Lung (tissue), 12 donors: ENCODE results near the gene DGCR2. TPM values are rescaled to one million over a fixed set of nuclear protein-coding genes. Genes with fewer than 3 reads are reported as not detected.

Experiments used
- ATAC-seq: fragments of 200-7000 bp; cut with Tn5 transposase; one replicate; pipeline ENCODE4 v1.9.1; 2020; ENCODE audit warnings: moderate number of reproducible peaks; ENCODE audit not compliant: insufficient read depth, low FRiP score
- DNase-seq, 3 donors: peaks; one replicate each; pipeline ENCODE4 v3.0.0-alpha.2; 2013 to 2017
- H3K27ac ChIP-seq, 2 donors: one replicate each; pipeline ENCODE4 v1.5.1; 2013; ENCODE audit warnings: mild to moderate bottlenecking in 2 of 2, moderate library complexity in 2 of 2, control low read depth in 1 of 2, inconsistent platforms in 1 of 2, low read depth in 1 of 2, low read length in 1 of 2
- H3K27me3 ChIP-seq, 3 donors: one replicate each; pipeline ENCODE4 v1.5.1; 2013; ENCODE audit warnings: low read length in 2 of 3; ENCODE audit not compliant: control insufficient read depth in 3 of 3, insufficient read depth in 3 of 3
- H3K36me3 ChIP-seq, 4 donors: one replicate each; pipeline ENCODE4 v1.5.1; 2013; ENCODE audit warnings: low read length in 4 of 4, mild to moderate bottlenecking in 1 of 4, moderate library complexity in 1 of 4; ENCODE audit not compliant: control insufficient read depth in 4 of 4, insufficient read depth in 4 of 4
- H3K4me1 ChIP-seq, 5 donors: one replicate each; pipeline ENCODE4 v1.5.1; 2013; ENCODE audit warnings: low read length in 5 of 5, mild to moderate bottlenecking in 2 of 5, moderate library complexity in 1 of 5; ENCODE audit not compliant: control insufficient read depth in 5 of 5, insufficient read depth in 5 of 5
- H3K4me3 ChIP-seq: one replicate; pipeline ENCODE4 v1.5.1; 2013; ENCODE audit warnings: mild to moderate bottlenecking, control low read depth, moderate library complexity
- H3K9ac ChIP-seq, 2 donors: one replicate each; pipeline ENCODE4 v1.5.1; 2013; ENCODE audit warnings: low read length in 2 of 2, control low read depth in 1 of 2; ENCODE audit not compliant: insufficient read depth in 1 of 2
- H3K9me3 ChIP-seq, 4 donors: one replicate each; pipeline ENCODE4 v1.5.1; 2013; ENCODE audit warnings: low read length in 3 of 4, mild to moderate bottlenecking in 1 of 4, moderate library complexity in 1 of 4; ENCODE audit not compliant: control insufficient read depth in 4 of 4, insufficient read depth in 3 of 4
- CTCF ChIP-seq: IDR thresholded peaks from 2 replicates; pipeline ENCODE4 v1.5.1; 2012; ENCODE audit warnings: mild to moderate bottlenecking; ENCODE audit errors: control extremely low read depth, extremely low read depth
- WGBS, 2 donors: extraction: QIAGEN DNeasy Blood & Tissue Kit; methylation state at CpG; one replicate each; pipeline ENCODE4 v1.1.7; 2013; 5-methylcytosine and 5-hydroxymethylcytosine counted together
- polyA plus RNA-seq, 2 donors: library from polyadenylated mRNA; stranded (reverse); fragments of 200-250 nt; gene quantifications; one replicate each; pipeline ENCODE4 v1.2.1, GENCODE V29; 2013
- total RNA-seq, 2 donors: library from RNA; depleted of rRNA in 1 of 2; stranded (reverse); fragments of >200 nt in 1 of 2; gene quantifications; one replicate each; pipeline ENCODE4 v1.2.1, GENCODE V29; 2014 to 2021
- donor health status: control.
- donor health status: control.
- donor health status: Bipolar disorder and iron deficiency.
- donor health status: healthy.
- donor health status: DM: yes; HTN: yes; CAD: no.

DGCR2 gene
- total and polyA plus RNA-seq, 4 donors: 40.4 to 77.4 (median 50.5) TPM

- H3K9ac ChIP-seq: no peak overlapping the region
- H3K4me1 ChIP-seq: no peaks in the 10 kb centered on the region
- no peaks in the 10 kb centered on the region for H3K27me3 ChIP-seq
- TF ChIP-seq CTCF: no peak
- no peak overlapping the region for H3K4me3 ChIP-seq
- peaks cover 9 to 65% (median 19%) of the 10 kb centered on the region in 4 donors for H3K36me3 ChIP-seq
- ATAC-seq (no peak), DNase-seq (no peak)
- H3K9me3 ChIP-seq: no peaks in the 10 kb centered on the region
- H3K27ac ChIP-seq: no peak overlapping the region
- 94% methylated on average over 21 to 24 of the region's 24 CpGs for WGBS, 2 donors
Measured at GRCh38 chr22:19038728-19039447, 83.3 kb downstream of the DGCR2 start.

DNA sequence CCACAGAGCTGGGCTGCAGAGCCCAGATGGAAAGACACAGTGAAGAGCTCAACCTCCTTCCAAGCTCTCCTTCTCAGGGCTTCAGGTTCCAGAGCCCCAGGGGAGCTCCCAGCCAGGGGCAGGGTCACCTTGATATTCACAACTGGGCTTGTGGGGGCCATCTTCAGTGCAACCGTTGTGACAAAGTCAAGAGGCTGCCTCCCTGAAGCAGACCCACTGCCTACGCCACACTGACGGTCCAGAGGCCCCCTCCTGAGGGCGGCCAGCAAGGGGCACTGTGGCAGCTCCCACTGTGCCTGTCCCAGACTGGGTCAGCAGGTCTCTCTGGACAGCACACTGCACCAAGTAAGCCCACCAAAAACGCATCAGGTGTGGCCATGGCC, 84.1 kb downstream of the DGCR2 start:
- Histone ChIP-seq H3K4me1 (no peaks in the 10 kb centered on the region), H3K4me3 (no peak overlapping the region), H3K27ac (no peak overlapping the region), H3K27me3 (no peaks in the 10 kb centered on the region), H3K9ac (no peak overlapping the region), H3K36me3 (peaks cover 8 to 59% (median 18%) of the 10 kb centered on the region in 4 donors), H3K9me3 (no peaks in the 10 kb centered on the region)
- no peak for DNase-seq
- 92% methylated on average over 5 of the region's 5 CpGs for WGBS, 2 donors
- no peak for TF ChIP-seq CTCF
- no peak for ATAC-seq

DNA sequence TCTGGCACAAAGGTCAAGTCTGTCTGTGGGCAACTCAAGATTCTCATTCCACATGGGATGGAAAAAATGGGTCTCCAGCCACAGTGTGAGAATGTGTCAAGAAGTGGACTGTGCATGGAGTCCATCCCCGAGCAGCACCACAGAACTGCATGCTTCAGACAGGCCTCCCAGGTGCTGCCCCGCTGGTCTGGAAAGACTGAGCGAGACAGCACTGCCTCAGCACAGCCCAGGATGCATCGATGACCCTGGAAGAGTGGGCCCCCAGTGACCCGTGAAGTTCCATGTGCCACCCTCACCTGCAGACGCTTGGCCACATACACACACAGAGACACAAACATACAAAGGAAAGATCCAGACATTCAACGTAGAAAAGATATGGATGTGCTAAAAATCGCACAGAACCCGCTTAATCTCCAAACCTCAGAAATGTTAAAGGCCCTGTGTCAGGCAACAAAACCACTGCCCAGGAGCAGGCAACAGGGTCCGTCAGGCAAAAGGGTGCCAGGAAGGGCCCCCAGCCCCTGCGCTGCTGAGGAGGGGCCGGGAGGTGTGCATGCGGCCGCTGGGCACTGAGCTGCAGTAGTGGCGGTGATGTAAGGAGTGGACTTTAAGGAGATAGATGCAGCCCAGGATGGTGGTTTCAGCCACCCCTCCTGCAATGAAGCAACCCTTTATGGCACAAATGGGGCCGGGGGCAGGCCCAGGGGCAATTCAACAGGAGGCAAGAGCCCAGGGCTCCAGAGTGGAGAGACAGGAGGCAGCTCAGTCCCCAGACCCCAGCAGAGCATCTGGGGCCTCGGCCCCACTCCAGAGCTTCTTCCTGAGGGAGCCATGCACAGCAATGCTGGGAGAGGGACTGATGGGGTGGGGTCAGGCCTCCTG, 84.7 kb downstream of the DGCR2 start:
- Histone ChIP-seq H3K4me1 (no peaks in the 10 kb centered on the region), H3K9me3 (no peaks in the 10 kb centered on the region), H3K36me3 (peaks cover 8 to 54% (median 15%) of the 10 kb centered on the region in 4 donors), H3K9ac (no peak overlapping the region), H3K27me3 (no peaks in the 10 kb centered on the region), H3K4me3 (no peak overlapping the region), H3K27ac (no peak overlapping the region)
- no peak for DNase-seq
- ATAC-seq: no peak
- no peak for TF ChIP-seq CTCF
- WGBS, 2 donors: 93 to 97% methylated on average over 17 of the region's 17 CpGs
